H9 (cell line): Measurements from ENCODE around the gene GRIFIN. TPM values are rescaled to one million over a fixed set of nuclear protein-coding genes. Genes with fewer than 3 reads are reported as not detected.

ENCODE experiments used
- DNase-seq: peaks from one replicate; pipeline ENCODE4 v3.0.0-alpha.2; 2017
- H2AFZ ChIP-seq: one replicate; pipeline ENCODE4 v1.6.1; 2013; ENCODE audit warnings: mild to moderate bottlenecking, low read length, control low read depth, moderate library complexity
- H2AK5ac ChIP-seq: 2 replicates; pipeline ENCODE4 v1.6.1; 2013; ENCODE audit warnings: low read length, control low read depth, mixed read lengths; ENCODE audit not compliant: insufficient read length
- H2BK120ac ChIP-seq: one replicate; pipeline ENCODE4 v1.6.1; 2013; ENCODE audit warnings: low read depth, mild to moderate bottlenecking, low read length, control low read depth, inconsistent platforms; ENCODE audit not compliant: poor library complexity, severe bottlenecking
- H2BK12ac ChIP-seq: 2 replicates; pipeline ENCODE4 v1.6.1; 2013; ENCODE audit warnings: low read length, control low read depth, mixed read lengths, low read depth; ENCODE audit not compliant: insufficient read length
- H2BK15ac ChIP-seq: 2 replicates; pipeline ENCODE4 v1.6.1; 2013; ENCODE audit warnings: low read depth, low read length, control low read depth
- H2BK20ac ChIP-seq: one replicate; pipeline ENCODE4 v1.6.1; 2013; ENCODE audit warnings: low read depth, mild to moderate bottlenecking, low read length, control low read depth, inconsistent platforms; ENCODE audit not compliant: poor library complexity, severe bottlenecking
- H2BK5ac ChIP-seq: 2 replicates; pipeline ENCODE4 v1.6.1; 2013; ENCODE audit warnings: low read length, control low read depth, mixed read lengths; ENCODE audit not compliant: insufficient read length
- H3K14ac ChIP-seq: 2 replicates; pipeline ENCODE4 v1.6.1; 2013; ENCODE audit warnings: low read length, control low read depth; ENCODE audit not compliant: insufficient read depth
- H3K18ac ChIP-seq: 2 replicates; pipeline ENCODE4 v1.6.1; 2013; ENCODE audit warnings: low read depth, mild to moderate bottlenecking, mixed read lengths, low read length, control low read depth; ENCODE audit not compliant: insufficient read length
- H3K23ac ChIP-seq: 2 replicates; pipeline ENCODE4 v1.6.1; 2013; ENCODE audit warnings: low read length, control low read depth, mixed read lengths, low read depth; ENCODE audit not compliant: insufficient read length
- H3K23me2 ChIP-seq: 2 replicates; pipeline ENCODE4 v1.6.1; 2013; ENCODE audit warnings: low read depth, mild to moderate bottlenecking, mixed read lengths, low read length, control low read depth; ENCODE audit not compliant: insufficient read length, poor library complexity, severe bottlenecking
- H3K27ac ChIP-seq: 2 replicates; pipeline ENCODE4 v1.5.1; 2013; ENCODE audit warnings: low read length, control low read depth, mixed read lengths, low read depth; ENCODE audit not compliant: insufficient read length
- H3K27me3 ChIP-seq: 2 replicates; pipeline ENCODE4 v1.6.1; 2013; ENCODE audit warnings: low read length, control low read depth, inconsistent platforms; ENCODE audit not compliant: insufficient read depth
- H3K4ac ChIP-seq: 2 replicates; pipeline ENCODE4 v1.6.1; 2013; ENCODE audit warnings: low read depth, mild to moderate bottlenecking, control low read depth, inconsistent platforms, low read length, moderate library complexity
- H3K4me1 ChIP-seq: 2 replicates; pipeline ENCODE4 v1.6.1; 2013; ENCODE audit warnings: low read length, control low read depth, inconsistent platforms; ENCODE audit not compliant: insufficient read depth
- H3K4me2 ChIP-seq: 2 replicates; pipeline ENCODE4 v1.6.1; 2013; ENCODE audit warnings: low read length, control low read depth, mixed read lengths; ENCODE audit not compliant: insufficient read length, insufficient read depth
- H3K56ac ChIP-seq: 2 replicates; pipeline ENCODE4 v1.6.1; 2013; ENCODE audit warnings: low read depth, mild to moderate bottlenecking, mixed read lengths, low read length, control low read depth; ENCODE audit not compliant: insufficient read length
- H3K79me1 ChIP-seq: 2 replicates; pipeline ENCODE4 v1.6.1; 2013; ENCODE audit warnings: low read depth, mild to moderate bottlenecking, moderate library complexity, low read length, control low read depth, inconsistent platforms; ENCODE audit not compliant: insufficient read depth, poor library complexity, severe bottlenecking
- H3K79me2 ChIP-seq: 2 replicates; pipeline ENCODE4 v1.6.1; 2013; ENCODE audit warnings: low read length, control low read depth, inconsistent platforms; ENCODE audit not compliant: insufficient read depth
- H3K9ac ChIP-seq: 2 replicates; pipeline ENCODE4 v1.6.1; 2013; ENCODE audit warnings: low read length, control low read depth, mixed read lengths; ENCODE audit not compliant: insufficient read length; ENCODE audit errors: extremely low read depth
- H3K9me3 ChIP-seq: one replicate; pipeline ENCODE4 v1.6.1; 2013; ENCODE audit warnings: low read depth, low read length, inconsistent platforms; ENCODE audit not compliant: control insufficient read depth
- H3T11ph ChIP-seq: one replicate; pipeline ENCODE4 v1.6.1; 2013; ENCODE audit warnings: mild to moderate bottlenecking, low read length, control low read depth, inconsistent platforms
- H4K20me1 ChIP-seq: one replicate; pipeline ENCODE4 v1.6.1; 2013; ENCODE audit not compliant: control insufficient read depth, insufficient read length, insufficient read depth
- H4K5ac ChIP-seq: 2 replicates; pipeline ENCODE4 v1.6.1; 2013; ENCODE audit warnings: low read depth, mild to moderate bottlenecking, mixed read lengths, low read length, control low read depth; ENCODE audit not compliant: insufficient read length
- H4K8ac ChIP-seq: replicated peaks from 2 replicates; pipeline ENCODE4 v1.6.1; 2013; ENCODE audit warnings: low read length, control low read depth, mixed read lengths, low read depth; ENCODE audit not compliant: insufficient read length
- H4K91ac ChIP-seq: 2 replicates; pipeline ENCODE4 v1.6.1; 2013; ENCODE audit warnings: low read depth, mild to moderate bottlenecking, moderate library complexity, mixed read lengths, low read length, control low read depth; ENCODE audit not compliant: insufficient read length
- H3K27ac Mint-ChIP-seq, 3 experiments: 2 replicates in 2 of 3; 3 replicates in 1 of 3; pipeline ENCODE4 v1.8.0; 2020 to 2021; ENCODE audit warnings: mixed read lengths in 3 of 3, mild to moderate bottlenecking in 1 of 3, moderate library complexity in 1 of 3
- H3K27me3 Mint-ChIP-seq: 2 replicates; pipeline ENCODE4 v1.8.0; 2021; ENCODE audit warnings: low read depth, mild to moderate bottlenecking, moderate library complexity, mixed read lengths
- H3K36me3 Mint-ChIP-seq, 3 experiments: 2 replicates in 2 of 3; 3 replicates in 1 of 3; pipeline ENCODE4 v1.8.0; 2020 to 2021; ENCODE audit warnings: low read depth in 3 of 3, mixed read lengths in 3 of 3; ENCODE audit not compliant: insufficient read depth in 1 of 3
- H3K4me1 Mint-ChIP-seq, 2 experiments: 2 replicates each; pipeline ENCODE4 v1.8.0; 2020; ENCODE audit warnings: mixed read lengths in 2 of 2
- H3K4me3 Mint-ChIP-seq, 2 experiments: 2 replicates in 1 of 2; 3 replicates in 1 of 2; pipeline ENCODE4 v1.8.0; 2020 to 2021; ENCODE audit warnings: mild to moderate bottlenecking in 2 of 2, mixed read lengths in 2 of 2, moderate library complexity in 1 of 2
- H3K9me3 Mint-ChIP-seq, 2 experiments: 2 replicates in 1 of 2; 3 replicates in 1 of 2; pipeline ENCODE4 v1.8.0; 2020; ENCODE audit warnings: mild to moderate bottlenecking in 2 of 2, mixed read lengths in 2 of 2, moderate library complexity in 1 of 2
- CTCF ChIP-seq: fragments of 200-600 bp; sonication (generic); conservative IDR thresholded peaks from 3 replicates; pipeline ENCODE4 v1.8.0; 2021; ENCODE audit warnings: antibody characterized with exemption, mild to moderate bottlenecking
- WGBS: extraction: QIAGEN DNeasy Blood & Tissue Kit; methylation state at CpG from one replicate; pipeline ENCODE4 v1.1.7; 2013; ENCODE audit warnings: missing lambda C conversion rate, low lambda C conversion rate, mixed read lengths; ENCODE audit not compliant: insufficient read length; ENCODE audit errors: extremely low coverage; 5-methylcytosine and 5-hydroxymethylcytosine counted together
- total RNA-seq: library from RNA; stranded (reverse); gene quantifications from 2 replicates; pipeline ENCODE4 v1.2.1, GENCODE V29; 2021

The GRIFIN gene
- total RNA-seq, 1 experiment from 2014 or later: not detected

- Mint-ChIP-seq H3K4me3 (no peak overlapping the region; a peak in 1 of 5 replicates), H3K4me1 (peaks cover 24 to 40% of the 10 kb centered on the region in 2 experiments), H3K27me3 (peaks cover 2% of the 10 kb centered on the region), H3K27ac (peak overlapping the region in 1 of 3 experiments; percentile 46; a peak in 2 of 7 replicates), H3K36me3 (no peaks in the 10 kb centered on the region; a peak in 2 of 7 replicates), H3K9me3 (peaks cover 3 to 13% of the 10 kb centered on the region in 2 experiments; a peak in 3 of 5 replicates)
- H4K91ac ChIP-seq: no peak overlapping the region
- no peak overlapping the region for H3K14ac ChIP-seq
- no peaks in the 10 kb centered on the region for H3K79me2 ChIP-seq
- H3K9ac ChIP-seq: no peak overlapping the region
- H2BK120ac ChIP-seq: no peak overlapping the region
- H3T11ph ChIP-seq: no peak overlapping the region
- H2AFZ ChIP-seq: no peak overlapping the region
- no peaks in the 10 kb centered on the region for H3K27me3 ChIP-seq
- TF ChIP-seq CTCF: no peak
- no peak overlapping the region for H3K56ac ChIP-seq
- H4K20me1 ChIP-seq: peaks cover 2% of the 10 kb centered on the region
- H2AK5ac ChIP-seq: no peak overlapping the region
- no CpG with 5 or more reads among the region's 11 CpGs for WGBS
- no peak overlapping the region for H3K4ac ChIP-seq
- H3K23ac ChIP-seq: no peak overlapping the region
- no peak overlapping the region for H3K27ac ChIP-seq
- no peak overlapping the region for H4K8ac ChIP-seq
- H3K4me1 ChIP-seq: no peaks in the 10 kb centered on the region
- H3K9me3 ChIP-seq: no peaks in the 10 kb centered on the region
- no peak overlapping the region for H2BK20ac ChIP-seq
- H4K5ac ChIP-seq: no peak overlapping the region
- no peak overlapping the region for H2BK15ac ChIP-seq
- no peak overlapping the region for H3K4me2 ChIP-seq
- no peak for DNase-seq
- no peak overlapping the region for H2BK5ac ChIP-seq
- no peaks in the 10 kb centered on the region for H3K23me2 ChIP-seq
- H2BK12ac ChIP-seq: no peak overlapping the region
- no peak overlapping the region for H3K18ac ChIP-seq
- no peaks in the 10 kb centered on the region for H3K79me1 ChIP-seq
These were observed 17.3 kb upstream of the GRIFIN start for GRCh38 chr7:2493205-2494164.
